ENCODE data around the gene NDUFV1. TPM values are rescaled to one million over a fixed set of nuclear protein-coding genes. Genes with fewer than 3 reads are reported as not detected.

The NDUFV1 gene
- total and polyA plus RNA-seq, 9 of the 15 experiments (the other 6 are each of a cell fraction or from before 2014, with no cell fraction given), result 10.8 to 423 (median 209) TPM

GRCh38 chr11:67644042-67644441, 37.3 kb downstream of the NDUFV1 start (continued):
- no peak for TF ChIP-seq ZNF551 (CRISPR knock-in tag; IDR thresholded peaks at IDR 0.05)
- no peak for TF ChIP-seq HEY1 (CRISPR knock-in tag; IDR thresholded peaks at IDR 0.05; ENCODE audit: borderline replicate concordance)
- TF ChIP-seq CEBPB (tag; IDR thresholded peaks at IDR 0.05), result peak; percentile 88
- TF ChIP-seq CBX3 (IDR thresholded peaks at IDR 0.05; ENCODE audit: borderline replicate concordance in 1 of 2, low read length in 2 of 2), result peak in 1 of 2 experiments; percentile 95; a peak in 2 of 3 replicates
- TF ChIP-seq CC2D1A (IDR thresholded peaks at IDR 0.05), result peak; percentile 29; the same call in 1 of the 2 replicates
- TF ChIP-seq RAD21 (CRISPR knock-in tag; conservative IDR thresholded peaks at IDR 0.05 in 1 of 2, IDR thresholded peaks at IDR 0.05 in 1 of 2), result peak; percentile 21 to 77; a peak in 3 of 4 replicates
- TF ChIP-seq REST (IDR thresholded peaks at IDR 0.05; ENCODE audit: borderline replicate concordance), result peak; percentile 74; the same call in 1 of the 2 replicates
- TF ChIP-seq REST (CRISPR knock-in tag; IDR thresholded peaks at IDR 0.05; ENCODE audit: low read depth), result no peak
- TF ChIP-seq ATF3 (IDR thresholded peaks at IDR 0.05), result no peak
- TF ChIP-seq ATF3 (CRISPR knock-in tag; conservative IDR thresholded peaks at IDR 0.05), result no peak
- TF ChIP-seq ZNF589 (CRISPR knock-in tag; IDR thresholded peaks at IDR 0.05; ENCODE audit: low read depth), result no peak
- no peak for TF ChIP-seq HIVEP1 (CRISPR knock-in tag; IDR thresholded peaks at IDR 0.05)
- TF ChIP-seq MTA2 (IDR thresholded peaks at IDR 0.05; ENCODE audit: low read depth), result no peak
- no peak for TF ChIP-seq ZNF57 (CRISPR knock-in tag; IDR thresholded peaks at IDR 0.05)
- TF ChIP-seq SMC3 (conservative IDR thresholded peaks at IDR 0.05; ENCODE audit: insufficient read depth, low read depth, low read length), result peak; percentile 60
